ENCODE results near the gene SLC20A1. TPM values are rescaled to one million over a fixed set of nuclear protein-coding genes. Genes with fewer than 3 reads are reported as not detected.

SLC20A1 gene
- total RNA-seq, 1 experiment from 2014 or later, result 123 TPM

GRCh38 chr2:112712903-112713584 lies 67.3 kb downstream of the SLC20A1 start:
- no peak overlapping the region for H3K27ac ChIP-seq (ENCODE audit: insufficient read length, low read depth, low read length)
- H3K23me2 ChIP-seq (ENCODE audit: insufficient read length, low read depth, low read length, poor library complexity, severe bottlenecking), result no peaks in the 10 kb centered on the region
- peaks cover 3% of the 10 kb centered on the region for H3K27me3 Mint-ChIP-seq (ENCODE audit: low read depth)
- H3K27ac Mint-ChIP-seq, result no peak overlapping the region; a peak in 2 of 7 replicates
- H3K9me3 ChIP-seq (ENCODE audit: control insufficient read depth, low read depth, low read length), result no peaks in the 10 kb centered on the region
- H3K4me1 Mint-ChIP-seq, result no peaks in the 10 kb centered on the region
- no peaks in the 10 kb centered on the region for H4K20me1 ChIP-seq (ENCODE audit: control insufficient read depth, insufficient read depth, insufficient read length)
- no peaks in the 10 kb centered on the region for H3K36me3 Mint-ChIP-seq (ENCODE audit: insufficient read depth in 1 of 3, low read depth in 3 of 3)
- no CpG with 5 or more reads among the region's 17 CpGs for WGBS (ENCODE audit: extremely low coverage, insufficient read length, low lambda C conversion rate)
- no peak overlapping the region for H2AFZ ChIP-seq (ENCODE audit: low read length)
- no peak overlapping the region for H3K4me3 Mint-ChIP-seq
- no peak overlapping the region for H3K9ac ChIP-seq (ENCODE audit: extremely low read depth, insufficient read length, low read length)
- H3K4me1 ChIP-seq (ENCODE audit: insufficient read depth, low read length), result no peaks in the 10 kb centered on the region
- H2BK15ac ChIP-seq (ENCODE audit: low read depth, low read length), result no peak overlapping the region
- no peak overlapping the region for H3K23ac ChIP-seq (ENCODE audit: insufficient read length, low read depth, low read length)
- H4K5ac ChIP-seq (ENCODE audit: insufficient read length, low read depth, low read length), result no peak overlapping the region
- H2BK20ac ChIP-seq (ENCODE audit: low read depth, low read length, poor library complexity, severe bottlenecking), result no peak overlapping the region
- H3T11ph ChIP-seq (ENCODE audit: low read length), result no peak overlapping the region
- no peak overlapping the region for H3K4ac ChIP-seq (ENCODE audit: low read depth, low read length)
- H3K79me2 ChIP-seq (ENCODE audit: insufficient read depth, low read length), result no peaks in the 10 kb centered on the region; the same call in 1 of the 2 replicates
- H3K27me3 ChIP-seq (ENCODE audit: insufficient read depth, low read length), result no peaks in the 10 kb centered on the region
- no peak overlapping the region for H2BK12ac ChIP-seq (ENCODE audit: insufficient read length, low read depth, low read length)
- H3K18ac ChIP-seq (ENCODE audit: insufficient read length, low read depth, low read length), result no peak overlapping the region
- H3K79me1 ChIP-seq (ENCODE audit: insufficient read depth, low read depth, low read length, poor library complexity, severe bottlenecking), result no peaks in the 10 kb centered on the region
- H3K4me2 ChIP-seq (ENCODE audit: insufficient read depth, insufficient read length, low read length), result no peak overlapping the region
- H3K9me3 Mint-ChIP-seq, result no peaks in the 10 kb centered on the region; a peak in 2 of 5 replicates
- no peak overlapping the region; the same call in 1 of the 2 replicates for H3K14ac ChIP-seq (ENCODE audit: insufficient read depth, low read length)
- H2BK120ac ChIP-seq (ENCODE audit: low read depth, low read length, poor library complexity, severe bottlenecking), result no peak overlapping the region
- TF ChIP-seq, protein P1, sequence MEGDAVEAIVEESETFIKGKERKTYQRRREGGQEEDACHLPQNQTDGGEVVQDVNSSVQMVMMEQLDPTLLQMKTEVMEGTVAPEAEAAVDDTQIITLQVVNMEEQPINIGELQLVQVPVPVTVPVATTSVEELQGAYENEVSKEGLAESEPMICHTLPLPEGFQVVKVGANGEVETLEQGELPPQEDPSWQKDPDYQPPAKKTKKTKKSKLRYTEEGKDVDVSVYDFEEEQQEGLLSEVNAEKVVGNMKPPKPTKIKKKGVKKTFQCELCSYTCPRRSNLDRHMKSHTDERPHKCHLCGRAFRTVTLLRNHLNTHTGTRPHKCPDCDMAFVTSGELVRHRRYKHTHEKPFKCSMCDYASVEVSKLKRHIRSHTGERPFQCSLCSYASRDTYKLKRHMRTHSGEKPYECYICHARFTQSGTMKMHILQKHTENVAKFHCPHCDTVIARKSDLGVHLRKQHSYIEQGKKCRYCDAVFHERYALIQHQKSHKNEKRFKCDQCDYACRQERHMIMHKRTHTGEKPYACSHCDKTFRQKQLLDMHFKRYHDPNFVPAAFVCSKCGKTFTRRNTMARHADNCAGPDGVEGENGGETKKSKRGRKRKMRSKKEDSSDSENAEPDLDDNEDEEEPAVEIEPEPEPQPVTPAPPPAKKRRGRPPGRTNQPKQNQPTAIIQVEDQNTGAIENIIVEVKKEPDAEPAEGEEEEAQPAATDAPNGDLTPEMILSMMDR (conservative IDR thresholded peaks at IDR 0.05), result no peak
- no peak overlapping the region for H3K56ac ChIP-seq (ENCODE audit: insufficient read length, low read depth, low read length)
- no peak overlapping the region for H2AK5ac ChIP-seq (ENCODE audit: insufficient read length, low read length)
- H4K8ac ChIP-seq (replicated peaks; ENCODE audit: insufficient read length, low read depth, low read length), result peak overlapping the region; percentile 39
- no peak overlapping the region for H2BK5ac ChIP-seq (ENCODE audit: insufficient read length, low read length)
- no peak for DNase-seq
- H4K91ac ChIP-seq (ENCODE audit: insufficient read length, low read depth, low read length), result no peak overlapping the region

Other genes with a start within 250 kb of the SLC20A1 start
- 6.6 and 8.1 TPM in 2 replicates for gene RGPD8, start 212.3 kb upstream of the SLC20A1 start, total RNA-seq (2021)
- gene TTL, start 163.8 kb upstream of the SLC20A1 start, total RNA-seq (2021), result 57.8 and 58.9 TPM in 2 replicates
- gene POLR1B, start 103.5 kb upstream of the SLC20A1 start, total RNA-seq (2021), result 72.0 and 83.6 TPM in 2 replicates
- 30.6 and 32.3 TPM in 2 replicates for gene CHCHD5, start 61.3 kb upstream of the SLC20A1 start, total RNA-seq (2021)
- gene NT5DC4, start 75.1 kb downstream of the SLC20A1 start, total RNA-seq (2021), result not detected in 2 replicates
- 18.8 and 23.3 TPM in 2 replicates for gene CKAP2L, start 118.7 kb downstream of the SLC20A1 start, total RNA-seq (2021)
- gene IL1A, start 138.6 kb downstream of the SLC20A1 start, total RNA-seq (2021), result 0.35 and 0.39 TPM in 2 replicates
- not detected in 2 replicates for gene IL1B, start 190.8 kb downstream of the SLC20A1 start, total RNA-seq (2021)

Measured in H9 (cell line).